ENCODE results near the gene PNMA8B.

The PNMA8B gene

DNA sequence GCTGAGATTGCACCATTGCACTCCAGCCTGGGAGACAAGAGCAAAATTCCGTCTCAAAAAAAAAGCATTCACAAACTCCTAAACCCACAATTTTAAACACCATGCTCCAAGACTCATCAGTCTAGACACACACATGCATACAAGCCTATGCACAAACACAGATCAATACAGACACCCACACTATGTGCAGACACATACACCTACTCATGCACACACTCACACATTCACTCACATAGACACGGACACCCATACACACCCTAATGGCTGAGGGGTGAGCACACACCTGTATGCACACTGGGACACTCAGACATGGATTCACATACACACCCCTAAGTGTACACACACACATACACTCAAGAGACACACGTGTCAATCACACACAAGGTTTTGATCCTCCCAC is 9.3 kb downstream of the PNMA8B start:
- no peak for DNase-seq

DNA sequence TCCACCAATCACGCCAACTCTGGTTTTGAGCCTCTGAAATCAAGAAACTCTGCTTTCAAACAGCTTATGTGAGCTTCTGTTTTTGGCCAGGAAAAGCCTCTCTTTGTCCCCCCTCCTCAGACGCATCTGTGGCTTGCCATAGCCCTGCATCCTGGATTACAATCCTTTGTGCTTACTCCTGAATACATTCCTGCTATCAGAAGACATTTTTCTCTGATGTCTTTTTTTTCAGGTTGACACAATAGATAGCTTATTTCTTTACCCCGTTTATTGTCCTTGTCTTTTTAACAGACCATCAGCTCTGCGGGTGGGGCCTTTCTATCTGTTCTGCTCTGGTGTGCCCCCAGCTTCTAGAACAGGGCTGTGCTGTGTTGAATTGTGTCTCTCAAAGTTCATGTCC is 11.0 kb downstream of the PNMA8B start:
- no peak for DNase-seq

DNA sequence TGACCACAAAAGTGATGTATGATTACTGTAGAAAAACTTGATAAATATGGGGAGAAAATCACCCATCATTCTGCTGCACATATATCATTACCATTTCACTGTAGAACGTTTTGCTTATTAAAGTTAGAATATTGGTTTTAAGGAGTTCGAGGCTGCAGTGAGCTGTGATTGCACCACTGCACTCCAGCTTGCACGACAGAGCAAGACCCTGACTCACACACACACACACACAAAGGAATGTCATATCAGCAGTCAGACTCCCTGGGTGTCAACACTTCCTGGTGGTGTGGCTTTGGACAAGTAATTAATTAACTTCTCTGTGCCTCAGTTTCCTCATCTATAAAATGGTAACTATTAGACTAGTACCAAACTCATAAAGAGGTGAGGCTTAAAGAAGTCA is 13.0 kb downstream of the PNMA8B start:
- no peak for DNase-seq

DNA sequence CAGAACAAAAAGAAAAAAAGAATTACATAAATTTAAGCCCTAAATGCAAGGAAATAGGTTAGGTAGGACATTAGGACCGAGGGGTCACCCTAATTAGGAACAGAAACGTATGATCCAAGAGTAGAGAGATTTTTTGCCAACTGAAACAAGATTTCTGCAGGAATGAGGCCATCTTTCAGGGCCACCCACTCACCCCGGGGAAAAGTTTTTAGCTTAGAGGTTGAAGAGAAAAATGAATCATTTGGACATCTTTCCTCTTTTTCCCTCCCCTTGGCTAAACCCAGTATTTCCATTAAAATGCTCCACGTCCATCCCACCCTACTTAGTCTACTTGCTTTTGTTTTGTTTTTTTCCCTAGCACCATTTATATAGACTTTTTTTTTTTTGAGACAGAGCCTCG is 13.7 kb downstream of the PNMA8B start:
- DNase-seq: no peak

DNA sequence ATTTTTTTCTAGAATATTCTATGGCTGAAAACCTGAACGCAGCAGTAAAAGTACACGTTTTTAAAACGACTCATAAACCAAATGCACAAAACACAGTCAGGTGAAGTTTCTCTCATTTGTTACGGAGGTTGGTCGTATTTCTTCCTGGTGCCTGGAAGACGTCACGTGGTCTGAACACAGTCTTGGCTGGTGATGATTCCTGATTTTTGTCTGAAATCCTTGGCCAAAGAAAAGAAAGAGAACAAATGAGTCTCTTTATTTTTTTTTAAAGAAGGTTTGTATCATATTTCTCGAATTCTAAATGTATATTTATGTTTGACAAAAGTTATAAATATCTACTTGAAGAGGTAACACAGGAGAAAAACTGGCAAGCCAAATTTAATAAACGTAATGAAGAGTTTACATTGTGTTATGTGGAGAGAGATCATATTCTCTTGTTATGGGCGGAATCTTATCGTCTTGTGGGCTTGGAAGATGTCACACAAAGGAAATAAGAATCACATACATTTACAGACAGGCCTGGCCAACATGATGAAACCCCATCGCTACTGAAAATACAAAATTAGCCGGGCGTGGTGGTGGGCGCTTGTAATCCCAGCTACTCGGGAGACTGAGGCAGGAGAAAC is 14.3 kb downstream of the PNMA8B start:
- no peak for DNase-seq

DNA sequence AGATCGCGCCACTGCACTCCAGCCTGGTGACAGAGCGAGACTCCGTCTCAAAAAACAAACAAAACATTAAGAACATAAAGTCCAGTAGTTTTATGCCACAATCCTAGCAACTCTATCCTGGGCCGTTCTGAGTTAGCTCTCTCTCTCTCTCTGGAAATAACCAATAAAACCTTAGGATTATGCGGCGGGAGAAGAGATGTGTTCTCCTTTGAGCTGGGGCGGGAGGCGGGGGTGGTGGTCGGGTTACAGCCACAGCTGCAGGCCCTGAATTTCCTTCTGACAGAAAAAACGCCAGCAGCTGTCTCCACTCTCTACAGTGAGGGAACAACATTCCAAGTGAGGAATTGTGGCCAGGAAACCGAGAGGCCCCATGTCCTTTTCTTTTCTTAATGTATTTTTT is 15.3 kb downstream of the PNMA8B start:
- no peak for DNase-seq

DNA sequence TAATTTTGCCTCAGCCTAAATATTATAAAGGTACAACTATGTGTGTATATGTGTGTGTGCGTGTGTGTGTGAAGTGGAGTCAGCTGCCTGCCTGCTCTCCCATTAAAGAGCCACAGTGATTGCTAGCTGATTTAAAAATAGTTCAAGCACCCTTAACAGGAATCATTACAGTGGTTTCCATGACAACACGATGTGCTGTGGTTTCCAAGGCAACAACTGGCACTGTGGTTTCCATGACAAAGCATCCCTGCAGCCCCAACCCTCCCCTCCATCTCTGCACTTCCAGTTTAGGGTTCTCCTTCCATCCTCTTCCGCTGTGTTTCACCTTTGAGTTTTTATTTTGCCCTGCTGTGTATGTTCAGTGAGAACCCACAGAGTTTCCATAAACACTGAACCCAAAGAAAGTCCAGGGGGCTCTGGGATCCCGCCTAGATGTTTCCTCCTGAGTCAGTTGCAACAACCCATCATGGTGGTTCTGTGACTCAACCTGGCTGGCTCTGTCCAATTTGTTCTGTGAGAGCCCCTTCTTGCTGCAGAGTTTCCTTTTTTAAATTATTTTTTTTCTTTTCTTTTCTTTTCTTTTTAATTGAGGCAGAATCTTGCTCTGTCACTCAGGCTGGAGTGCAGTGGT is 17.2 kb downstream of the PNMA8B start:
- DNase-seq: no peak

DNA sequence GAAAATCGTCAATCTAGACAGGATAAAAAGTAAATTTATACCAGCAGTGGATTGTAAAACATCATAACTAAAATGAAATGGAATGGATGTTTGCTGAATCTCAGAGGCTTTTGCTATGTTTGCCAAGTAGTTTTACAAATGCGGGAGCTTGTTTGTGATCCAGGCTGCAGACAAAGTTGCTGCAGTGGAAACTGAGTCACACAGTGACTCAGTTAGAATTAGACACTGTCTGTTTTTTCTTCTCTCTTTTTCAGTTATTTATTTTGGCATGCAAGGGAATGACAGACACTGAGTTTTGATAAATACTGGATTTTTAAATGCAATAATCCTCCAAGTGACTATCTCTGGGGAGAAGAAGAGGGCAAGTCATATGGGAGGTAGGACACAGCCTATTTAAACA is 19.7 kb downstream of the PNMA8B start:
- DNase-seq: no peak

DNA sequence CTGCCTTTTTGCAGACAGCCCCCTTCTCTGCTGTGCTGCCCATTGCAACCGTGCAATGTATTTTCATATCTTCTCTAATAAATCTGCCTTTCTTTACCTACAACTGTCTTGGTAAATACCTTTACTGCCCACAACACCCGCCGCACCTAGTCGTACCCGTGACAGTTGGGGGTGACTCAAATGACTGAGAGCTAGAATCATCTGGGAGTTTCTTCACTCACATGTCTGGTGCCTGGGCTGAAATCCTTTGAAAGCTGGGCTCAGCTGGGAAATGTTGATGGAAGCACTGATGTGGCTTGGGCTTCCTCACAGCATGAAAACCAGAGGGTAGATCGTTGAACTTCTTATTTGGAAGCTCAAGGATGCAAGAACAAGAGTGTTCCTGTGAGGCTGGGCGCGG is 21.5 kb downstream of the PNMA8B start:
- DNase-seq: no peak

DNA sequence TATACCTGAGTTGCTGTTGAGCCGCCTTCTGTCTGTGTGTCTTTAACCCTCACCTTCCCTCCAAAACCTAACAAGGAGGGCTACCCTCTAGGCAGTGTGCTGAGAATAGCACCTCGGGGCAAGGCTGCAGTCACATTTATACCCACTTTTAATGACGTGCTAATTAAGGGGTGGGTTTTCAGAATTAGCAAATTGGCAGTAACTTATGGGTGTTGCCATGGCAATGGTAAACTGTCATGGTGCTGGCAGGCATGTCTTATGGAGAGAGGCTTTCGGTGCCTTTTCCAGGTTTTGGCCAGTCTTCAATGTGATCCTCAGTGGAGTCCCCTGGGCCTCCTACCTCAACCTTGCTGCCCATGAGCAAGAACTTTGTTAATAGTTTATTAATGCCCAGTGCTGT is 23.1 kb downstream of the PNMA8B start:
- no peak for DNase-seq

DNA sequence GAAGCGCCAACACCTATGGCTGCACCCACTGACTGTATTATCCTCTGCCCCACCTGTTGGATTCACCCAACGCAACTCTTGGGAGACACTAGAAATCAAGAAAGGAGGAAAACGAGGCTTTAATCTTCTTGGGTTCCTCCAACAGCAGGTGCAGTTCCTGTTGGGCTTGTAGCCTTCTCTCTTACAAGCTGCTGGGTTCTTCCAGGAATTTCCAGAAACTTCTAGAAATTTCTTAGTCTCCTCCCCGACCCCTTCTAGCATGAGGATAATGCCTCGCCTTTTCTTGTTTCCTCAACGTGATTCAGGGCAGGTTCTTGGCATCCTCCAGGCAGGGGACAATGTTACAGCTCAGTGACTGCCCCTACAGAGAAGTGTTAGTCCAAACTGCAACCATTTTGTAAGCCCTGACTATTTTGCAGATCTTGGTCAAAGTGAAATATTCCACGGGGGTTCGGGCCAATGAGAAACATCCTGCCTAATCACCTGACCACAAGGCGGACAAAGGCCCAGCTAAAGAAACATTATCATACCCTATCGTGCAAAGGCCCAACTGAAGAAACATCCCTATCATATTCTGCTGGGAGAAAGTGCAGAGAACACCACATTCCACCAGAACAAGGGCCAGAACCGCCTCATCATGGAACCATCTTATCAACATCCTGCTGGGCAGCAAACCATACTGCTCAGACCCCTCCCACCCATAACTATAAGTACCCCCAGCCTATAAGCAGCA is 23.7 kb downstream of the PNMA8B start:
- DNase-seq: no peak

DNA sequence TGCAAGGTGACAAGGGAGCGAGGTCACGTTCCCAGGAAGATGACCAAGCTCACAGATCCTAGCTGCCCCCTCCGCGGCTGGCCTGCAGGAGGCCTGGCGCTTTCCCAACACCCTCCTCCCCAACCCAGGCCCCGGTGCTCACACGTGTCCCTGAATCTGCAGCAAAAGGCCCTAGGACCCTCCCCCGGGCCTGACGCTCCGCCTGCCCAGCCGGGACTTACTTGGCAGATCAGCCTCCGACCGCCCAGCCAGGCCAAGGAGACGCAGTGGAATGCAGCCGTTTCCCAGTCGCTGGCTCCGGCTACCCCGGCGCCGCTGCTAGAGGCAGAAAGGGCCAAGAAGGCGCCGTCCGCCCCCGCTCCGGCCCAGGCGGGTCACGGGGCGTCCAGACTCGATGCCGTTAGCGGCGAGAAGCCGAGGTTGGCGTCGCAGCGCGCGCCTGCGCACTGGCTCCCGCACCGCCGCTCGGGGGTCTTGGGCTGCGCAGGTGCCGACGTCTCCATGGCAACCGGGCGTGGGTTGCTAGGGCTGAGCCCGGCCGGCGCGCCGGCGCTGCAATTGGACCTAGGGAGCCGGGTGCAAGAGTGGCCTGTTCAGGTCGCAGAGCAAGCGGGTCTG is 24.4 kb downstream of the PNMA8B start, which contains the start of gene PNMA8A:
Gene PNMA8A (minus strand): TSS at position 448 of the 618 bp plus-strand sequence. CDS start 528 bp downstream, outside the sequence.
- no peak for DNase-seq

DNA sequence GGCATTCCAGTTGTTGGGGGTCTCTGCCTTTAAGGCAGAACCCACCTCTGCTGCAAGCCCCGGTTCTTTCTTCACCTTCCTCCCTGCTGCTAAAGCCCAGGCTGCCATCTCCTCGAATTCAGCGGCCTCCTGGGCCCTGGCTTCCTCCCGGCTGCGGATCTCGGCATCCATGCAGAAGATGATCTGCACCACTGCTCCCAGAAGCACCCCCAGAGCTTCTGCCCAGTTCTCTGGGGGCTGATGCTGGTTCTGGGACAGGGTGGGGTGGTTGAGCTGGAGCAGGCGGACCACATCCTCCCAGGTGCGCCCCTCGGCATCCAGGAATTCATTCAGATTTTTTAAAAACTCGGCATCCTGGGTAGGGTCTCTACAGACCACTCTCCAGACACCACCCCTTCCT is 25.3 kb downstream of the PNMA8B start:
- no peak for DNase-seq

DNA sequence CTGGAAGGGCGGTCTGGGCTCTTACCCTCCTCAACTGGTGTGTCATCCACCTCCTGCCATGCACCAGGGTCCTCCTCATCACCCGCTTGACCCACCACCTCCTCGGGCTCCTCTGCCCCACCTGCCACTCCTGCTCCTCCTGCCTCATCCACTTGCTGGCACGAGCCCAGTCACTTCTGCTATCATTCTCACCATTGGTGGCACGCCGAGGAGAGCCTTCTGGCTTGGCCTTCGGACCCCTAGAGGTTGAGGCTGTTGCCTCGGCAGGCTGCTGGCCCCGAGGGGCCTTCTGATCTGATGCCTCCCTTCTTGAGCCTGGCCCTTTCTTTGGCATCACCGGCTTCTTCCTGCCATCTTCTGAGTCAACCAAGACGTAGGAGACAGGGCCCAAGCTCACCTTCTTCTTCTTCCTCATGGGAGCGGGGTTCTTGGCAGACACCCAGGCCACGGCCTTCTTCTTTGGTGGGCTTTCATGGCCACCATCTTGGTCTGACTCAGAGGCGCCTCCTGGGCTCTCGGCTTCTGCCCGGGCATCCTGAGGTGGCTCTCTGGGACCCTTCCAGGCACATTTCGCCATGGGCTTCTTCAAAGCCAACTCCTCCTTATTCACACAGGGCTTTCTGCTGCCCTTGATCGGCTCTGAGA is 26.0 kb downstream of the PNMA8B start:
- no peak for DNase-seq

DNA sequence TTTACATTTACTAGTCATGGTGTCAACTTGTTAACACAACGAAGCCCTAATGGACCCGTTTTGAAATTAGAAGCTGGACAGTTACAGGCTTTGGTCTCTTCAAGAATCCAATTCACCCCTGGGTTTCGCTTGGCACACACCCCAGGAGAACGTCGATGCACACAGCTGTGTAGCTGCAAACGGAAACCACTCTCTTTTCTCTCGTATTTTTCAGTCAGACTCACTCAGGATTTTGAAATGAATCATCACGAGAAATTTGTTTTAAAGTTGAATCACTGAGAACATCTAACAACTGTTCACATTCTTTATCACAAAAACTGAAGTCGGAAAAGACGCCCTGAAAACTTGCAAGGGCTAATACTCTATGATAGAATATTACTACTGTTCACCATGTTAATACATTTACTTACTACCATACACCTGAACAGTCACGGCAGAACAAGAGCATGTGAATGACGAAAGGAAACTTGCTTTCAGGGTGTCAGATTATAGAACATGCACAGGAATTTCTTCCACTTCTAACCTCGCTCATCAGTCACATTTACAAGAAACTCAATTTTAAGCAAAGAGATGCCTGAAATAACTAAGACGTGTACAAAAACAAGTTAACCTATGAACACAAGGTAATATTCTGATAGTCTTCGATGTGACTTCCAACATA is 29.0 kb downstream of the PNMA8B start:
- no peak for DNase-seq

DNA sequence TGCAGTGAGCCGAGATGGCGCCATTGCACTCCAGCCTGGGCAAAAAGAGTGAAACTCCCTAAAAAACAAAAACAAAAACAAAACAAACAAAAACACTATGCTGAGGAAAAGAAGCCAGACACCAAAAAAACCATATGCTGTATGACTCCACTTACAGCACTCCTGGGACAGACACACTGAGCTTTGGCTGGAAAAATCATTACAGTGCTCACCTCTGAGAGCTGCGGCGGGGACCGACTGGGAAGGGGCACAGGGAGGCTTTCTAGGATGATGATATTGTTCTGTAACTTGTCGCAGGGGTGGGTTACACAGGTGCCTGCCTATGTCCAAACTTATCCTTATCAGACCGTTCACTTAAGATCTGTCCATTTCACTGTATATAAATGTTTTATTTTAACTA is 32.2 kb downstream of the PNMA8B start:
- no peak for DNase-seq

DNA sequence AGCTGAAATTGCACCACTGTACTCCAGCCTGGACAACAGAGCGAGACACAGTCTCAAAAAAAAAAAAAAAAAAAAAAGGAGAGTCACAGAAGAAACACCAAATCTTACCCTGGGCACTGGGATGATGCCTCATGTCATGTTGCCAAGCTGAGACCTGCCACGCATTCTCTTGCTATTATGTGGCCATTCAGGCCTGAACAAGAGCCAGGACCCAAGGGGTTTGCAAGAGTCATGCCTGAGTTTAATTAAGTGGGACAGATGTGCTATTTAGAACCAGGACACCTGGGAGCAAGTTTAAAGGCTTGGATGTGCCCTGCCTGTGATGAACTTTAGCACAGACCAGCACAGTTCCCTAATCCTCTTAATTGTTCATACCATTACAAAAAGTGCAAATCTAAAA is 34.1 kb downstream of the PNMA8B start:
- no peak for DNase-seq

DNA sequence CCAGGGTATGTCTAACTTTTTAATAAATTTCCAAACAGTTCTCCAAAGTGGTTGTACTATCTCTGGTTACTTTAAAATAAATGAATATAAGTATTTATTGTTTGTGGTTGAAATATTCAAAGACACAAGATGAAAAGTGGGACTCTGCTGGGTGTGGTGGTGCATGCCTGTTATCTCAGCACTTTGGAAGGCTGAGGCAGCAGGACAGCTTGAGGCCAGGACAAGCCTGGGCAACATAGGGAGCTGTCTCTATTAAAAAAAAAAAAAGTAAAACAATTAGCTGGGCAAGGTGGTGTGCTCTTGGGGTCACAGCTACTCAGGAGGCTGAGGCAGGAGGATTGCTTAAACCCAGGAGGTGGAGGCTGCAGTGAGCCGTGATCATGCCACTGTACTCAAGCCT is 34.7 kb downstream of the PNMA8B start:
- no peak for DNase-seq

DNA sequence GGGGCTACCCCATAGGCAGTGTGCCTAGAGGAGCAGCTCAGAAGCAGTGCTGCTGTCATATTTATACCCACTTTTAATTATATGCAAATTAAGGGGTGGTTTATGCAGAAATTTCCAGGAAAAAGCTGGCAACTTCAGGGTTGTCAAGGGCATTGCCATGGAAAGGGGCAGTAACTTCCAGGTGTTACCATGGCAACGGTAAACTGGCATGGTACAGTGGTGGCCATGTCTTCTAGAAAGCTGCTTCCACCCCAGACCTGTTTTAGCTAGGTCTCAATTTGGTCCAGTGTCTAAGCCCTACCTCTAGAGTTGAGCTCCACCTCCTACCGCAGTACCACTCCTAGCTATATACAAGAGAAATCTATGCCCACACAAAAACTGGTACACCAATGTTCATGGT is 35.6 kb downstream of the PNMA8B start:
- no peak for DNase-seq

DNA sequence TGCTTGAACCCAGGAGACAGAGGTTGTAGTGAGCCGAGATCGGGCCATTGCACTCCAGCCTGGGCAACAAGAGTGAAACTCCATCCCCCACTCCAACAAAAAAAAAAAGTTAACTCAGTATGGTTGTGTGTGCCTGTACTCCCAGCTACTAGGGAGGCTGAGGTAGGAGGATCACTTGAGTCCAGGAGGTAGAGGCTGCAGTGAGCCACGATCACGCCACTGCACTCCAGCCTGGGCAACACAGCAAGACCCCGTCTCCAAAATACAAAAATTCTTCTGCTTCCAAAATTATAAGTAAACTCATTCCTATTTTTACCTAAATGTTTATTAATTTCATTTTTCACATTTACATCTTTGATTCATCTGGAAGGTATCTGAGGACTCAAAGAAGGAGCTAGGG is 38.7 kb downstream of the PNMA8B start:
- no peak for DNase-seq

DNA sequence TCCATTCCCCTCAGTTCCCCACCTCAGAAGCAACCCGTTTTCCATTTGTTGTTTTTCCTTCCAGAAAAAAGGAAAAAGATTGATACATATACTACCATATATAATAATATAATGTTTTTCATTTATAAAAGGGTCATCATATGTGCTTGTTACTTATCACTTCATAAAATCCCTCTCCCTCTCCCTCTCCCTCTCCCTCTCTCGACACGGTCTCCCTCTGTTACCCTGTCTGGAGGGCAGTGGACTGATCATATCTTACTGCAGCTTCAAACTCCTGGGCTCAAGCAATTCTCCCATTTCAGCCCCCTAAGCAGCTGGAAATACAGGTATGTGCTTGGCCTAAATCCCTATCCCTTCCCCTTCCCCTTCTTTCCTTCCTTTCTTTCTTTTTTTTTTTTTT is 41.4 kb downstream of the PNMA8B start:
- DNase-seq: no peak

DNA sequence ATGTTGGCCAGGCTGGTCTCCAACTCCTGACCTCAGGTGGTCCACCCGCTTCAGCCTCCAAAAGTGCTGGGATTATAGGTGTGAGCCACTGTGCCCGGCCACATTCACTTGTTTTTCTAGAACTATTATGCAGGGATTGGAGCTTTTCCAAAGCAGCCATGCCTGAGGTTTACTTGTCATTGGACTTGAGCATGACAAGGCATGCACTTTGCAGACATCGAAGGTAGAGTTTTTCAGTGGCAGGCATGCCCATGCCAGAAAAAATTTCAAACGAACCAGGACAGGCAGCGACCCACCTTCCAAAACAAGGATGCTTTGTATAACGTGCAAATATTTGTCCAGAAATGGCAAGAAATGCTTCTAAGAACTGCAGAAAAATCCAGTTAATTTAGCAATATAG is 42.0 kb downstream of the PNMA8B start:
- DNase-seq: no peak

DNA sequence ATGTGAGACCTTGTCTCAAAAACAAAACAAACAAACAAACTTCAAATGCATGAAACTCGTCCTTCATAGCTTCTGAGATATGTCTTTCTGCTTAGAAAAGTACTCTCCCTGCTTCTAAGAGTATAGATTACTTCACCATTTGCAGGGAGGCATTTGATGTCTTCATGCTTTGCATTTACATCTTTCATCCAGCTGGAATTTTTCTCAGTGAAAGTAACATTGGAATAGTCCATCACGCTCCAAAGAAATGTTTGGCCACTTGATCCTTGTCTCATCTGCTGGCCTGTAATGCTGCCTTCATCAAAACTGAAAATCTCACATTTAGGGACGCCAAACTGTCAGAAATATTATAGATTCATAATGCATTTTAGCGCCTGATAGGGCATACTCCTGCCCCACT is 43.5 kb downstream of the PNMA8B start:
- DNase-seq: no peak

Data from NCI-H1048 (cell line).